HepG2 (cell line): ENCODE results near the gene TGM2. TPM values are rescaled to one million over a fixed set of nuclear protein-coding genes. Genes with fewer than 3 reads are reported as not detected.

ENCODE experiments used
- BHLHE40 ChIP-seq: IDR thresholded peaks from 2 replicates; pipeline ENCODE4 v1.6.1; 2011; ENCODE audit warnings: low read length, improper control_type of control experiment
- GATA4 ChIP-seq: sonication (generic); IDR thresholded peaks from 2 replicates; pipeline ENCODE4 v1.6.1; 2016; ENCODE audit warnings: antibody characterized with exemption, low read depth, borderline replicate concordance
- KDM4B ChIP-seq: sonication (generic); formaldehyde crosslinking; IDR thresholded peaks from 2 replicates; pipeline ENCODE4 v1.4.0; 2020; ENCODE audit warnings: missing genetic modification reagents
- NRL ChIP-seq: sonication (generic); formaldehyde crosslinking; IDR thresholded peaks from 2 replicates; pipeline ENCODE4 v1.5.0; 2020; ENCODE audit warnings: missing genetic modification reagents, mild to moderate bottlenecking, moderate library complexity, borderline replicate concordance
- SMC3 ChIP-seq: IDR thresholded peaks from 2 replicates; pipeline ENCODE4 v1.6.1; 2011; ENCODE audit warnings: low read length, improper control_type of control experiment
- TBX2 ChIP-seq: sonication (generic); formaldehyde crosslinking; IDR thresholded peaks from 2 replicates; pipeline ENCODE4 v1.5.0; 2020; ENCODE audit warnings: missing genetic modification reagents, mild to moderate bottlenecking, borderline replicate concordance
- ZNF687 ChIP-seq: sonication (generic); formaldehyde crosslinking; IDR thresholded peaks from 2 replicates; pipeline ENCODE4 v1.5.1; 2020; ENCODE audit warnings: mild to moderate bottlenecking, missing genetic modification reagents, moderate library complexity
- polyA plus RNA-seq, 8 experiments: library from polyadenylated mRNA; depleted of rRNA in 3 of 8; stranded (reverse) in 7 of 8; unstranded in 1 of 8; fragments of >200 nt; fragmentation: Illumina TruSeq in 4 of 8; extraction: Trizol in 4 of 8; gene quantifications; 2 replicates each; pipeline versions ENCODE4 v1.2.1 to v1.2.3, GENCODE V29; 2011 to 2016; ENCODE audit warnings: low read depth in 4 of 8, missing spikeins in 1 of 8, mixed read lengths in 1 of 8; ENCODE audit not compliant: insufficient read depth in 1 of 8
- total RNA-seq, 5 experiments: library from RNA; depleted of rRNA; stranded (reverse); fragments of >200 nt; fragmentation: Illumina TruSeq; extraction: Trizol; gene quantifications; 2 replicates each; pipeline ENCODE4 v1.2.3, GENCODE V29; 2016; ENCODE audit warnings: low read depth in 1 of 5

TGM2 gene
- total and polyA plus RNA-seq, 2 of the 13 experiments (the other 11 are each of a cell fraction or from before 2014, with no cell fraction given), result 4.2 to 46.4 TPM

- TF ChIP-seq KDM4B (CRISPR knock-in tag) (no peak), SMC3 (peak; percentile 6; the same call in 1 of the 2 replicates), NRL (CRISPR knock-in tag) (peak; percentile 59; the same call in 1 of the 2 replicates), BHLHE40 (0 out of 2 replicates have a peak, but pooled peaks have one; percentile 9), TBX2 (CRISPR knock-in tag) (0 out of 2 replicates have a peak, but pooled peaks have one; percentile 32), GATA4 (no peak), ZNF687 (peak; percentile 40)
These were observed 34.1 kb downstream of the TGM2 start (continued) for GRCh38 chr20:38130687-38131587.
